Gastroesophageal sphincter (tissue), 4 donors: Measurements from ENCODE around the gene KLHL40. TPM values are rescaled to one million over a fixed set of nuclear protein-coding genes. Genes with fewer than 3 reads are reported as not detected.

Source experiments
- ATAC-seq: fragments of 150-250 bp; one replicate; pipeline ENCODE4 v1.9.1; 2016; ENCODE audit warnings: mild to moderate bottlenecking, moderate library complexity
- H3K27ac ChIP-seq, 4 donors: fragments of 200-600 bp; sonication (generic) in 3 of 4; 1 replicate in 3 of 4; 2 replicates in 1 of 4; pipeline ENCODE4 v1.5.1; 2016 to 2019
- H3K27me3 ChIP-seq: fragments of 200-600 bp; sonication (generic); one replicate; pipeline ENCODE4 v1.5.1; 2019
- H3K36me3 ChIP-seq, 2 donors: fragments of 200-600 bp; sonication (generic); one replicate each; pipeline ENCODE4 v1.5.1; 2019; ENCODE audit warnings: control low read depth in 1 of 2
- H3K4me1 ChIP-seq, 3 donors: fragments of 200-600 bp; sonication (generic); 1 replicate in 2 of 3; 2 replicates in 1 of 3; pipeline ENCODE4 v1.5.1; 2016 to 2019; ENCODE audit warnings: control low read depth in 2 of 3
- H3K4me3 ChIP-seq, 2 donors: fragments of 200-600 bp; sonication (generic); one replicate each; pipeline ENCODE4 v1.5.1; 2019; ENCODE audit warnings: mild to moderate bottlenecking in 1 of 2, moderate library complexity in 1 of 2
- H3K9me3 ChIP-seq, 3 donors: fragments of 200-600 bp; sonication (generic); one replicate each; pipeline ENCODE4 v1.5.1; 2017 to 2019; ENCODE audit warnings: control low read depth in 2 of 3
- EP300 ChIP-seq: sonication (generic); formaldehyde crosslinking; IDR thresholded peaks from one replicate; pipeline ENCODE4 v1.6.1; 2017; ENCODE audit warnings: antibody characterized with exemption, mild to moderate bottlenecking
- POLR2A ChIP-seq, 2 donors: fragments of 450-650 bp; IDR thresholded peaks; one replicate each; pipeline ENCODE4 v1.6.1; 2017; ENCODE audit warnings: antibody characterized with exemption in 2 of 2, mild to moderate bottlenecking in 2 of 2, moderate library complexity in 1 of 2
- POLR2AphosphoS5 ChIP-seq: sonication (generic); formaldehyde crosslinking; IDR thresholded peaks from one replicate; pipeline ENCODE4 v1.6.1; 2017; ENCODE audit warnings: antibody characterized with exemption
- WGBS, 2 donors: methylation state at CpG; one replicate each; pipeline ENCODE4 v1.1.5; 2018; ENCODE audit warnings: low coverage in 1 of 2; 5-methylcytosine and 5-hydroxymethylcytosine counted together
- total RNA-seq, 4 donors: library from RNA; depleted of rRNA; stranded (reverse); fragments of >200 nt; gene quantifications; one replicate each; pipeline ENCODE4 v1.1.0, GENCODE V29; 2016
- TF ChIP-seq, protein P1 (sequence below), 4 experiments: fragments of 200-600 bp in 2 of 4; fragments of 450-650 bp in 2 of 4; sonication (generic) in 1 of 4; IDR thresholded peaks; one replicate each; pipeline ENCODE4 v1.5.1; 2017 to 2019; ENCODE audit warnings: antibody characterized with exemption in 4 of 4, mild to moderate bottlenecking in 2 of 4, moderate library complexity in 2 of 4

The KLHL40 gene
- total RNA-seq, 4 donors from 2014 or later = not detected

DNA sequence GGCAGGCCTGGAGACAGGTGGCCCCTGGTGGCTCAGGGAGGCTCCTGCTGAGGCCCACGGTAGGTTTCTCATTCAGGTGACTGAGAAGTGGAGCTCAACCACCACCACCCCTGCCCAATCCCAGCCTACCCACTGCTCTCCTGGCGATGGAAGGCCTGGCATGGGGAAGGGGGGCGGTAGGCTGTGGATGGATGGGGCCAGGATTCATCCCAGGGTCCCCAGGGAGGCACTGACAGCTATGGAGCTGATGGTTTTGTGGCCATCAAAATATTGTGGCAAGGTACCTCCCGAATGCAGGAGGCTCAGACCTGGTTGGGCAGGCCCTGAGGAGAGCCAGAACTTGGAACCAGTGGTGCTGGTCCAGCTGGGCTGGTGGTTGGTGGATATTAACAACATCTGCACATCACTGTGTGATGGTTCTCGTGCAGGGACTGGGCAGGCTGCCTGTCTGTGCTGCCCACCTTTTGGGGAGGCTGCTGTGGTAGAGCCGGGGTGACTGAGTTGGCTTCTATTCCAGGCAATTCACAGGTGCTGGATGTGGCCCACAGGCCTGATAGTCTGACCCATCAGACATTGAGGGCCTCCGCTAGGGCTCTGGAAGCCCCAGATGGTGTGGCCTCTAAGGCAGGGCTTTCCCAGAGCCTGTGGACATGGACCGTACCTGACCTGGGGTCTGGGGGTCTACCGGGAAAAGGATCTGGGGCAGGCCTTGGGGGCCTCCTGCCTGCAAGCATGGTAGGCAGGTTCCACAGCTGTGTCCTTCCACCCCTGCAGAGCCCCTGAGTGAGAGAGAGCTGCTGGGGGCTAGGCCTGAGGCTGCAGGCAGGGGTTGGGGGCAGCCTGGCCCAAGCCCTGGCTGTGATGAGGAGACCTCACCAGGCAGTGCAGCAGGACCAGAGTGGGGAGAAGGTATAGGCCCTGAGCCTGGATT lies 28.4 kb upstream of the KLHL40 start:
- Histone ChIP-seq H3K27me3 (no peaks in the 10 kb centered on the region), H3K9me3 (no peaks in the 10 kb centered on the region), H3K36me3 (peaks cover 0 to 38% of the 10 kb centered on the region in 2 donors), H3K4me1 (peaks cover 5 to 80% (median 36%) of the 10 kb centered on the region in 3 donors), H3K4me3 (no peak overlapping the region), H3K27ac (peak overlapping the region in 3 of 4 donors; percentile 93 to 97 (median 96))
- 60% methylated on average over 1 of the region's 9 CpGs; no CpG with 5 or more reads in 1 of the 2 donors for WGBS, 2 donors
- TF ChIP-seq, protein P1, sequence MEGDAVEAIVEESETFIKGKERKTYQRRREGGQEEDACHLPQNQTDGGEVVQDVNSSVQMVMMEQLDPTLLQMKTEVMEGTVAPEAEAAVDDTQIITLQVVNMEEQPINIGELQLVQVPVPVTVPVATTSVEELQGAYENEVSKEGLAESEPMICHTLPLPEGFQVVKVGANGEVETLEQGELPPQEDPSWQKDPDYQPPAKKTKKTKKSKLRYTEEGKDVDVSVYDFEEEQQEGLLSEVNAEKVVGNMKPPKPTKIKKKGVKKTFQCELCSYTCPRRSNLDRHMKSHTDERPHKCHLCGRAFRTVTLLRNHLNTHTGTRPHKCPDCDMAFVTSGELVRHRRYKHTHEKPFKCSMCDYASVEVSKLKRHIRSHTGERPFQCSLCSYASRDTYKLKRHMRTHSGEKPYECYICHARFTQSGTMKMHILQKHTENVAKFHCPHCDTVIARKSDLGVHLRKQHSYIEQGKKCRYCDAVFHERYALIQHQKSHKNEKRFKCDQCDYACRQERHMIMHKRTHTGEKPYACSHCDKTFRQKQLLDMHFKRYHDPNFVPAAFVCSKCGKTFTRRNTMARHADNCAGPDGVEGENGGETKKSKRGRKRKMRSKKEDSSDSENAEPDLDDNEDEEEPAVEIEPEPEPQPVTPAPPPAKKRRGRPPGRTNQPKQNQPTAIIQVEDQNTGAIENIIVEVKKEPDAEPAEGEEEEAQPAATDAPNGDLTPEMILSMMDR (IDR thresholded peaks at IDR 0.05) = no peak
- TF ChIP-seq POLR2A (IDR thresholded peaks at IDR 0.05) (no peak), POLR2AphosphoS5 (no peak), EP300 (no peak)
- ATAC-seq = no peak

DNA sequence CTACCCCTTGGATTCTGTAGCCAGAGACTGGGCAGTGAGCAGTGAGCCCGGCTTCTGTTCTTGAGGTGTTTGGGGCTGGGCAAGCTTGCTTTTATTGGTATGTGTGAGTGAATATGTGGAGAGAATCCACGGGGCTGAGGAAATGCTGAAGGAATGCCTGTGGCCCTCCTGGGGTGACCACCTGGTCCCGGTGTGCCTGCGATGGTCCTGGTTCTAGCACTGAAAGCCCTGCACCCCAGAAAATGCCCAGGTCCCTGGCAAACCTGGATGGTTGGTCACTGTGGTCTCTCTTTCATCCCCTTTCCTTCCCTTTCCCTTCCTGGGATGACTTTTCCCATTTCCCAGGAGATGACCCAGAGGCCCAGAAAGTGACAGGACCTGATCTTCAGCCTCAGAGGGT lies 27.7 kb upstream of the KLHL40 start:
- H3K27me3 ChIP-seq = no peaks in the 10 kb centered on the region
- ATAC-seq = no peak
- peaks cover 0 to 40% of the 10 kb centered on the region in 2 donors for H3K36me3 ChIP-seq
- H3K27ac ChIP-seq = peak overlapping the region in 2 of 4 donors; percentile 93 to 97
- TF ChIP-seq, protein P1 (IDR thresholded peaks at IDR 0.05) = no peak
- TF ChIP-seq EP300 (no peak), POLR2AphosphoS5 (no peak), POLR2A (IDR thresholded peaks at IDR 0.05) (no peak)
- peaks cover 3 to 73% (median 29%) of the 10 kb centered on the region in 3 donors for H3K4me1 ChIP-seq
- no peak overlapping the region for H3K4me3 ChIP-seq
- WGBS, 2 donors = 83% methylated on average over 4 of the region's 4 CpGs; no CpG with 5 or more reads in 1 of the 2 donors
- no peaks in the 10 kb centered on the region for H3K9me3 ChIP-seq

DNA sequence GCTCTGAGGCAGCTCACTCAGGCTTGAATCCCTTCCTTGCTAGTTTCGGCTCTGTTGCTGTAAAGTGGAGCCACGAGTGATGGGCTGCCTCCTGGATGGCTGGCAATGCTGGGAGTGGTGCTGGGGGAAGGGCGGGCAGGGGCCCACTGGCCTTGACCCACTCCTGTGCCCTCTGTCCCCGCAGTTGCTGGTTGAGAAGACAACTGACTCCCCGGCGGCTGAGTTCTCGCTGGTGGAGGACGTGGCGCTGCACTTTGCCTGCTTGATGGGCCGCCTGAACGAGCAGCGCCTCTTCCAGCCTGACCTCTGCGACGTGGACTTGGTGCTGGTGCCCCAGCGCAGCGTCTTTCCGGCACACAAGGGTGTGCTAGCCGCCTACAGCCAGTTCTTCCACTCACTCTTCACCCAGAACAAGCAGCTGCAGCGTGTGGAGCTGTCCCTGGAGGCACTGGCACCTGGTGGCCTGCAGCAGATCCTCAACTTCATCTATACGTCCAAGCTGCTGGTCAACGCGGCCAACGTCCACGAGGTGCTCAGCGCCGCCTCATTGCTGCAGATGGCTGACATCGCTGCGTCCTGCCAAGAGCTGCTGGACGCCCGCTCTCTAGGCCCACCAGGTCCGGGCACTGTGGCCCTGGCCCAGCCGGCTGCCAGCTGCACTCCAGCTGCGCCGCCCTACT lies 27.1 kb upstream of the KLHL40 start:
- WGBS, 2 donors = 83% methylated on average over 1 of the region's 34 CpGs; no CpG with 5 or more reads in 1 of the 2 donors
- Histone ChIP-seq H3K9me3 (no peaks in the 10 kb centered on the region), H3K4me3 (no peak overlapping the region), H3K4me1 (peaks cover 0 to 67% (median 24%) of the 10 kb centered on the region in 3 donors), H3K27me3 (no peaks in the 10 kb centered on the region), H3K27ac (peak overlapping the region in 2 of 4 donors; percentile 44 to 97), H3K36me3 (peaks cover 0 to 40% of the 10 kb centered on the region in 2 donors)
- TF ChIP-seq, protein P1 (IDR thresholded peaks at IDR 0.05) = no peak
- TF ChIP-seq EP300 (no peak), POLR2A (IDR thresholded peaks at IDR 0.05) (no peak), POLR2AphosphoS5 (no peak)
- no peak for ATAC-seq

DNA sequence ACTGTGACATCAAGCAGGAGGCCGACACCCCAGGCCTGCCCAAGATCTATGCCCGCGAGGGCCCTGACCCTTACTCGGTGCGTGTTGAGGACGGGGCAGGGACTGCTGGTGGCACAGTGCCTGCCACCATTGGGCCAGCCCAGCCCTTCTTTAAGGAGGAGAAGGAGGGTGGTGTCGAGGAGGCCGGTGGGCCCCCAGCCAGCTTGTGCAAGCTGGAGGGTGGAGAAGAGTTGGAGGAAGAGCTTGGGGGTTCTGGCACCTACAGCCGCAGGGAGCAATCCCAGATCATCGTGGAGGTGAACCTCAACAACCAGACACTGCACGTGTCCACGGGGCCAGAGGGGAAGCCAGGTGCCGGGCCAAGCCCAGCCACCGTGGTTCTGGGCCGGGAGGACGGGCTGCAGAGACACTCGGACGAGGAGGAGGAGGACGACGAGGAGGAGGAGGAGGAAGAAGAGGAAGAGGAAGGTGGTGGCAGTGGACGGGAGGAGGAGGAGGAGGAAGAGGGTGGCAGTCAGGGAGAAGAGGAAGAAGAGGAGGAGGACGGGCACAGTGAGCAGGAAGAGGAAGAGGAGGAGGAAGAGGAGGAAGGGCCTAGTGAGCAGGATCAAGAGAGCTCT lies 26.5 kb upstream of the KLHL40 start:
- H3K4me1 ChIP-seq = peaks cover 0 to 62% (median 21%) of the 10 kb centered on the region in 3 donors
- H3K27ac ChIP-seq = peak overlapping the region in 3 of 4 donors; percentile 44 to 57 (median 50)
- H3K4me3 ChIP-seq = no peak overlapping the region
- 55 to 60% methylated on average over 4 to 12 of the region's 22 CpGs for WGBS, 2 donors
- no peak for TF ChIP-seq POLR2A (IDR thresholded peaks at IDR 0.05)
- TF ChIP-seq EP300 = no peak
- TF ChIP-seq POLR2AphosphoS5 = no peak
- TF ChIP-seq, protein P1 (IDR thresholded peaks at IDR 0.05) = no peak
- no peaks in the 10 kb centered on the region for H3K9me3 ChIP-seq
- H3K36me3 ChIP-seq = peaks cover 0 to 40% of the 10 kb centered on the region in 2 donors
- H3K27me3 ChIP-seq = no peaks in the 10 kb centered on the region
- ATAC-seq = no peak
